Transverse colon (tissue), 4 donors: ENCODE results near the gene TAS1R2.

Experiments used
- CTCF ChIP-seq, 5 experiments: fragments of 200-600 bp in 3 of 5; fragments of 450-650 bp in 2 of 5; sonication (generic) in 3 of 5; IDR thresholded peaks; 1 replicate in 2 of 5; 2 replicates in 3 of 5; pipeline ENCODE4 v1.5.1; 2016 to 2017; ENCODE audit warnings: antibody characterized with exemption in 5 of 5, inconsistent platforms in 3 of 5, mild to moderate bottlenecking in 2 of 5, moderate library complexity in 1 of 5
- POLR2A ChIP-seq: fragments of 450-650 bp; IDR thresholded peaks from one replicate; pipeline ENCODE4 v1.6.1; 2016; ENCODE audit warnings: antibody characterized with exemption, mild to moderate bottlenecking, moderate library complexity
- POLR2AphosphoS5 ChIP-seq, 3 donors: sonication (generic); formaldehyde crosslinking; IDR thresholded peaks; one replicate each; pipeline ENCODE4 v1.6.1; 2016; ENCODE audit warnings: antibody characterized with exemption in 3 of 3

- TF ChIP-seq POLR2AphosphoS5 (IDR thresholded peaks at IDR 0.05) (no peak), POLR2A (no peak), CTCF (IDR thresholded peaks at IDR 0.05) (no peak)
Observed at GRCh38 chr1:18868801-18869424, 9.5 kb upstream of the TAS1R2 start.
